ENCODE measurements around the gene ELP6. TPM values are rescaled to one million over a fixed set of nuclear protein-coding genes. Genes with fewer than 3 reads are reported as not detected.
"Not testable (repeated sequence)": the region's sequence is repeated elsewhere in the genome, so short reads cannot be mapped to it uniquely, and the experiment has no call there.

Gene ELP6
- total and polyA plus RNA-seq, 3 experiments from 2014 or later = 33.8 to 47.1 (median 45.7) TPM

- H3K4me1 Mint-ChIP-seq; H3K4me3 ChIP-seq (ENCODE audit: low read length); H3K4me3 Mint-ChIP-seq; DNase-seq; H3K4me1 ChIP-seq (ENCODE audit: insufficient read depth, low read length); H3K36me3 Mint-ChIP-seq; H3K27me3 ChIP-seq (ENCODE audit: insufficient read depth, low read length, poor library complexity, severe bottlenecking); H3K9me3 Mint-ChIP-seq; H3K36me3 ChIP-seq (ENCODE audit: insufficient read depth, low read length); H3K27ac ChIP-seq (ENCODE audit: low read depth, low read length); H3K27me3 Mint-ChIP-seq; H3K9me3 ChIP-seq (ENCODE audit: low read length); CTCF ChIA-PET: not testable (repeated sequence)
- peak overlapping the region in 1 of 8 donors; percentile 57 for H3K27ac Mint-ChIP-seq
- POLR2A ChIA-PET = interaction anchor here (0.7 kb wide), 1 partner anchor 315 kb away, joined by 7 read pairs; no protein-coding TSS in a partner anchor
Observed at GRCh38 chr3:47481763-47482162, 31.7 kb downstream of the ELP6 start.

GRCh38 chr3:47480267-47480666 is 33.2 kb downstream of the ELP6 start:
- H3K4me1 ChIP-seq (ENCODE audit: insufficient read depth, low read length) = peaks cover 12% of the 10 kb centered on the region
- H3K27me3 Mint-ChIP-seq; POLR2A ChIA-PET; H3K36me3 ChIP-seq (ENCODE audit: insufficient read depth, low read length); H3K4me3 Mint-ChIP-seq; H3K9me3 Mint-ChIP-seq; H3K36me3 Mint-ChIP-seq; H3K27ac ChIP-seq (ENCODE audit: low read depth, low read length); H3K9me3 ChIP-seq (ENCODE audit: low read length); DNase-seq; H3K4me3 ChIP-seq (ENCODE audit: low read length); H3K27me3 ChIP-seq (ENCODE audit: insufficient read depth, low read length, poor library complexity, severe bottlenecking): not testable (repeated sequence)
- Mint-ChIP-seq H3K27ac (peak overlapping the region in 1 of 8 donors; percentile 73), H3K4me1 (peaks cover 6 to 18% (median 8%) of the 10 kb centered on the region in 3 donors)
- CTCF ChIA-PET = interaction anchor here (1.2 kb wide), 1 partner anchor 23 kb away, joined by 3 read pairs; no protein-coding TSS in a partner anchor

- Histone ChIP-seq H3K4me1 (ENCODE audit: insufficient read depth, low read length) (peaks cover 14% of the 10 kb centered on the region), H3K9me3 (ENCODE audit: low read length) (no peaks in the 10 kb centered on the region), H3K27ac (ENCODE audit: low read depth, low read length) (no peak overlapping the region), H3K36me3 (ENCODE audit: insufficient read depth, low read length) (no peaks in the 10 kb centered on the region), H3K4me3 (ENCODE audit: low read length) (no peak overlapping the region), H3K27me3 (ENCODE audit: insufficient read depth, low read length, poor library complexity, severe bottlenecking) (no peaks in the 10 kb centered on the region)
- Mint-ChIP-seq H3K27ac (peak overlapping the region in 1 of 8 donors; percentile 54), H3K4me1 (peaks cover 11 to 22% (median 13%) of the 10 kb centered on the region in 3 donors), H3K27me3 (no peaks in the 10 kb centered on the region), H3K9me3 (no peaks in the 10 kb centered on the region), H3K4me3 (no peak overlapping the region), H3K36me3 (peaks cover 0 to 3% (median 0%) of the 10 kb centered on the region in 3 donors)
- CTCF ChIA-PET = interaction anchor here (1.0 kb wide), 1 partner anchor 59 kb away, joined by 4 read pairs; no protein-coding TSS in a partner anchor
- DNase-seq = no peak
- POLR2A ChIA-PET = no interaction called here
Observed at GRCh38 chr3:47479826-47480160, 33.7 kb downstream of the ELP6 start.

- ChIA-PET POLR2A (no interaction called here), CTCF (interaction anchor here (0.7 to 4.9 kb wide), 3 partner anchors 9 to 309 kb away, joined by 3 to 43 read pairs (median 3); no protein-coding TSS in a partner anchor)
- H3K4me3 Mint-ChIP-seq = peak overlapping the region in 5 of 7 donors; percentile 6 to 74 (median 24)
- H3K27ac ChIP-seq (ENCODE audit: low read depth, low read length) = no peak overlapping the region
- H3K27me3 Mint-ChIP-seq = no peaks in the 10 kb centered on the region
- no peak overlapping the region for H3K4me3 ChIP-seq (ENCODE audit: low read length)
- H3K4me1 ChIP-seq (ENCODE audit: insufficient read depth, low read length) = peaks cover 28% of the 10 kb centered on the region
- H3K9me3 ChIP-seq (ENCODE audit: low read length) = no peaks in the 10 kb centered on the region
- peaks cover 25 to 37% (median 25%) of the 10 kb centered on the region in 3 donors for H3K4me1 Mint-ChIP-seq
- DNase-seq = no peak
- peak overlapping the region in 4 of 8 donors; percentile 29 to 87 (median 56) for H3K27ac Mint-ChIP-seq
- H3K36me3 Mint-ChIP-seq = peaks cover 0 to 3% (median 1%) of the 10 kb centered on the region in 3 donors
- no peaks in the 10 kb centered on the region for H3K36me3 ChIP-seq (ENCODE audit: insufficient read depth, low read length)
- H3K27me3 ChIP-seq (ENCODE audit: insufficient read depth, low read length, poor library complexity, severe bottlenecking) = no peaks in the 10 kb centered on the region
- no peaks in the 10 kb centered on the region for H3K9me3 Mint-ChIP-seq
Observed at GRCh38 chr3:47478022-47478421, 35.5 kb downstream of the ELP6 start.

- no peak for DNase-seq
- Histone ChIP-seq H3K4me1 (ENCODE audit: insufficient read depth, low read length) (peaks cover 33% of the 10 kb centered on the region), H3K27ac (ENCODE audit: low read depth, low read length) (peak overlapping the region; percentile 87), H3K9me3 (ENCODE audit: low read length) (no peaks in the 10 kb centered on the region), H3K36me3 (ENCODE audit: insufficient read depth, low read length) (no peaks in the 10 kb centered on the region), H3K4me3 (ENCODE audit: low read length) (peak overlapping the region; percentile 73), H3K27me3 (ENCODE audit: insufficient read depth, low read length, poor library complexity, severe bottlenecking) (no peaks in the 10 kb centered on the region)
- peak overlapping the region; percentile 83 to 96 (median 85) for H3K4me3 Mint-ChIP-seq
- no peaks in the 10 kb centered on the region for H3K9me3 Mint-ChIP-seq
- H3K4me1 Mint-ChIP-seq = peaks cover 28 to 43% (median 32%) of the 10 kb centered on the region in 3 donors
- POLR2A ChIA-PET = no interaction called here
- CTCF ChIA-PET = interaction anchor here (0.7 to 4.9 kb wide), 6 partner anchors 18 to 348 kb away, joined by 3 to 43 read pairs (median 4); no protein-coding TSS in a partner anchor
- no peaks in the 10 kb centered on the region for H3K27me3 Mint-ChIP-seq
- H3K36me3 Mint-ChIP-seq = peaks cover 0 to 3% (median 2%) of the 10 kb centered on the region in 3 donors
- H3K27ac Mint-ChIP-seq = peak overlapping the region; percentile 40 to 96 (median 88)
Observed at GRCh38 chr3:47476644-47477199, 36.8 kb downstream of the ELP6 start.

GRCh38 chr3:47476330-47476626 is 37.2 kb downstream of the ELP6 start:
- Mint-ChIP-seq H3K27me3 (no peaks in the 10 kb centered on the region), H3K36me3 (peaks cover 0 to 3% (median 2%) of the 10 kb centered on the region in 3 donors), H3K27ac (peak overlapping the region; percentile 87 to 96 (median 88)), H3K9me3 (no peaks in the 10 kb centered on the region), H3K4me1 (peaks cover 28 to 45% (median 33%) of the 10 kb centered on the region in 3 donors), H3K4me3 (peak overlapping the region; percentile 83 to 96 (median 85))
- ChIA-PET POLR2A (no interaction called here), CTCF (interaction anchor here (0.7 to 4.9 kb wide), 6 partner anchors 18 to 349 kb away, joined by 3 to 43 read pairs (median 4); no protein-coding TSS in a partner anchor)
- peak overlapping the region; percentile 87 for H3K27ac ChIP-seq (ENCODE audit: low read depth, low read length)
- H3K27me3 ChIP-seq (ENCODE audit: insufficient read depth, low read length, poor library complexity, severe bottlenecking) = no peaks in the 10 kb centered on the region
- DNase-seq = no peak
- no peaks in the 10 kb centered on the region for H3K9me3 ChIP-seq (ENCODE audit: low read length)
- peak overlapping the region; percentile 73 for H3K4me3 ChIP-seq (ENCODE audit: low read length)
- H3K36me3 ChIP-seq (ENCODE audit: insufficient read depth, low read length) = no peaks in the 10 kb centered on the region
- peaks cover 33% of the 10 kb centered on the region for H3K4me1 ChIP-seq (ENCODE audit: insufficient read depth, low read length)

GRCh38 chr3:47475570-47476329 is 37.8 kb downstream of the ELP6 start, which contains the start of gene SCAP:
TSS of gene SCAP (minus strand) at chr3:47475941. CDS start at chr3:47442993, 32,948 bp downstream.
- peak; percentile 94 to 96 (median 94) for DNase-seq
- no peaks in the 10 kb centered on the region for H3K27me3 ChIP-seq (ENCODE audit: insufficient read depth, low read length, poor library complexity, severe bottlenecking)
- H3K4me1 ChIP-seq (ENCODE audit: insufficient read depth, low read length) = peaks cover 33% of the 10 kb centered on the region
- Mint-ChIP-seq H3K4me3 (peak within 1 kb of the TSS; percentile 85 to 96 (median 91)), H3K27me3 (no peaks in the 10 kb centered on the region), H3K4me1 (peaks cover 30 to 50% (median 38%) of the 10 kb centered on the region in 3 donors), H3K36me3 (peaks cover 0 to 3% (median 2%) of the 10 kb centered on the region in 3 donors), H3K9me3 (no peaks in the 10 kb centered on the region), H3K27ac (peak within 1 kb of the TSS; percentile 88 to 98 (median 94))
- CTCF ChIA-PET = interaction anchor here (0.7 to 4.9 kb wide), 7 partner anchors 19 to 349 kb away, joined by 3 to 43 read pairs (median 4); no protein-coding TSS in a partner anchor
- H3K27ac ChIP-seq (ENCODE audit: low read depth, low read length) = peak within 1 kb of the TSS; percentile 87
- POLR2A ChIA-PET = interaction anchor here (0.6 to 1.0 kb wide), 2 partner anchors 54 to 311 kb away, joined by 3 to 4 read pairs; no protein-coding TSS in a partner anchor
- H3K9me3 ChIP-seq (ENCODE audit: low read length) = no peaks in the 10 kb centered on the region
- H3K36me3 ChIP-seq (ENCODE audit: insufficient read depth, low read length) = no peaks in the 10 kb centered on the region
- peak within 1 kb of the TSS; percentile 73 for H3K4me3 ChIP-seq (ENCODE audit: low read length)

All from CD8-positive, alpha-beta memory T cell (primary cell).